GM21390 (cell line): ENCODE results near the gene SEPHS2.
"Not testable (repeated sequence)": the region's sequence is repeated elsewhere in the genome, so short reads cannot be mapped to it uniquely, and the experiment has no call there.

Source experiments
- ATAC-seq: cut with Tn5 transposase; IDR thresholded peaks from one replicate; pipeline ENCODE4 v1.9.1; 2021; ENCODE audit not compliant: unreplicated experiment

The SEPHS2 gene, protein sequence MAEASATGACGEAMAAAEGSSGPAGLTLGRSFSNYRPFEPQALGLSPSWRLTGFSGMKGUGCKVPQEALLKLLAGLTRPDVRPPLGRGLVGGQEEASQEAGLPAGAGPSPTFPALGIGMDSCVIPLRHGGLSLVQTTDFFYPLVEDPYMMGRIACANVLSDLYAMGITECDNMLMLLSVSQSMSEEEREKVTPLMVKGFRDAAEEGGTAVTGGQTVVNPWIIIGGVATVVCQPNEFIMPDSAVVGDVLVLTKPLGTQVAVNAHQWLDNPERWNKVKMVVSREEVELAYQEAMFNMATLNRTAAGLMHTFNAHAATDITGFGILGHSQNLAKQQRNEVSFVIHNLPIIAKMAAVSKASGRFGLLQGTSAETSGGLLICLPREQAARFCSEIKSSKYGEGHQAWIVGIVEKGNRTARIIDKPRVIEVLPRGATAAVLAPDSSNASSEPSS

DNA sequence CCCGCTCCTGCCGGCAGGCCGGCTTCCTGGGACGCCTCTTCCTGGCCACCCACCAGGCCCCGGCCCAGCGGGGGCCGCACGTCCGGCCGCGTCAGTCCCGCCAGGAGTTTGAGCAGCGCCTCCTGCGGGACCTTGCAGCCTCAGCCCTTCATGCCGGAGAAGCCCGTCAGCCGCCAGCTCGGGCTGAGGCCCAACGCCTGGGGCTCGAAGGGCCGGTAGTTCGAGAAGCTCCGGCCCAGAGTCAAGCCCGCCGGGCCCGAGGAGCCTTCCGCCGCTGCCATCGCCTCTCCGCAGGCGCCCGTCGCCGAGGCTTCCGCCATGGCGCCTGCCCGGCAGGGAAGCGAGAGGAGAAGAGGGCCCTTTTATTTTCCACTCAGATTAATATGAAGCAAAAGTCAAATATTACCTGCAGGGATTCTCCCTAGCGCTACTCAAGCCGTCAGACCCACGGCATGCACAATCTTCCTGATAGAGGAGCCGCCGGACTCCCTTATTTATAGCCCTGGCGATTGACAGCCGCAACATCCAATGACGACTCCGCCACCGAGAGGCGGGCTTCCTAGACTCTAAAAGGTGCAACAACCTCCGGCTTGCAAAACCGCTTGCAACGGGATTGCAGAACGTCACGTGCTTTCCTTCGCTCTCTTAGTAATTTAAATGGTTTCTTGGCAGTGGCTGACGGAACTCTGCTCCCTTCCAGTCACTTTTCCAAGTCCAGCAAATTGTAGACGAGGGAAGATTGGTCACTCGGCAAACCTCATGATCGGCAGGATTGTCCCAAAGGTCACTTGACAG lies at the start of gene SEPHS2:
Gene SEPHS2 (minus strand): TSS at position 467 of the 795 bp plus-strand sequence. CDS start 147 bp downstream, at position 320.
- peak; percentile 83 for ATAC-seq

DNA sequence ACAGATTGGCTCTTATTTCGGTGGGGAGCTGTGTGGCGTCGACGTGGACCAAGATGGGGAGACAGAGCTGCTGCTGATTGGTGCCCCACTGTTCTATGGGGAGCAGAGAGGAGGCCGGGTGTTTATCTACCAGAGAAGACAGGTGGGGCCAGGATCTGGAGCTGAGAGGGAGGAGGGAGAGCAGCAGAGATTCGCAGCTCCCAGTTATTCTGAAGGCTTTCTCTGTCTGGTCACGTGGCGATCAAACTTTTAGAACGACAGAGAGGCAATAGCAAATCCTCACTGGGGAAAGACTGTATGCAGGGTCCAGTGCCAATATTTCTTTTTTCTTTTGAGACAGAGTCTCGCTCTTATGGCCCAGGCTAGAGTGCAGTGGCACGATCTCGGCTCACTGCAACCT lies 49.0 kb upstream of the SEPHS2 start:
- no peak for ATAC-seq

DNA sequence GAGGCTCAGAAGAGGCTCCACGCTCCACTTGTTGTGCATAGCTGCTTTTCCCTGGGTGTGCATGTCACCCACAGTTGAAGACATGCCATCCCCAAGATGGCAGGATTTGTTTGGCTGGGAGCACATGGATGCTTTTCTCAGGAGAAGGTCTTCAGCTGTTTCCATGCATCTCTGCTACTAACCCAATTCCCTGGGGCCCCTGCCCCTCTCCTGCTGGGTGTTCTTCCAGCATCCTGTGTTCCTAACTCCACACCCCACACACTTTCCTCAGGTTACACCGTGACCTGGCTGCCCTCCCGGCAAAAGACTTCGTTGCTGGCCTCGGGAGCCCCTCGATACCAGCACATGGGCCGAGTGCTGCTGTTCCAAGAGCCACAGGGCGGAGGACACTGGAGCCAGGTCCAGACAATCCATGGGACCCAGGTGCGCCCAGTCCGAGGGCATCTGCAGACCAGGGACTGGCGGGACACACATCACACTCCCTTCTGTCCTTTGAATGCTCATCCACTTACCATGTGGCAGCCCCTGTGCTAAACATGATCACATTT lies 48.3 kb upstream of the SEPHS2 start:
- no peak for ATAC-seq

DNA sequence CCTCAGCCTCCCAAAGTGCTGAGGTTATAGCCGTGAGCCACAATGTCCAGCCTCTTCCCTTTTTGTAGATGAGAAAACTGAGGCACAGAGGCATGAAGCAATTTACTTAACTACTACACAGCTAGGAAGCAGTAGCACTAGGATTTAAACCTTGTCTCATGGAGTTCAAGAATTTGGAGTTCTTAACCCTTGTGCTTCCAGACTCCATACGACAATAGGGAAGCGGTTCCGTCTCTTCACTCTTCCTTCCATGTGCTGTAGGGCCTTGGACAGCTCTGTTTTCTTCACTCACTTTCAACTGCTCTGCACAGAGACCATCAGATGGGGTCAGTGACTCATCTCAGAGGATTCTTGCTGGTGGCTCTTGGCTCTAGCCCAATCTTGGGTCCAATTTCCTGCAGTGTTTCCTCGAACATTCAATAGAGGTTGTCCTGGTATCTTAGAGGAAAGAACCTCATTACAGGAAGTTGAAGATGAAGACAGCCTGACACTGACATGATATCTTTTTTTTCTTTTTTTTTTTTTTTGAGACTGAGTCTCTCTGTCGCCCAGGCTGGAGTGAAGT lies 46.2 kb upstream of the SEPHS2 start:
- no peak for ATAC-seq

- no peak for ATAC-seq
Measured at GRCh38 chr16:30491229-30491628, 45.6 kb upstream of the SEPHS2 start.

GRCh38 chr16:30490210-30490609 lies 44.5 kb upstream of the SEPHS2 start:
- ATAC-seq = no peak

DNA sequence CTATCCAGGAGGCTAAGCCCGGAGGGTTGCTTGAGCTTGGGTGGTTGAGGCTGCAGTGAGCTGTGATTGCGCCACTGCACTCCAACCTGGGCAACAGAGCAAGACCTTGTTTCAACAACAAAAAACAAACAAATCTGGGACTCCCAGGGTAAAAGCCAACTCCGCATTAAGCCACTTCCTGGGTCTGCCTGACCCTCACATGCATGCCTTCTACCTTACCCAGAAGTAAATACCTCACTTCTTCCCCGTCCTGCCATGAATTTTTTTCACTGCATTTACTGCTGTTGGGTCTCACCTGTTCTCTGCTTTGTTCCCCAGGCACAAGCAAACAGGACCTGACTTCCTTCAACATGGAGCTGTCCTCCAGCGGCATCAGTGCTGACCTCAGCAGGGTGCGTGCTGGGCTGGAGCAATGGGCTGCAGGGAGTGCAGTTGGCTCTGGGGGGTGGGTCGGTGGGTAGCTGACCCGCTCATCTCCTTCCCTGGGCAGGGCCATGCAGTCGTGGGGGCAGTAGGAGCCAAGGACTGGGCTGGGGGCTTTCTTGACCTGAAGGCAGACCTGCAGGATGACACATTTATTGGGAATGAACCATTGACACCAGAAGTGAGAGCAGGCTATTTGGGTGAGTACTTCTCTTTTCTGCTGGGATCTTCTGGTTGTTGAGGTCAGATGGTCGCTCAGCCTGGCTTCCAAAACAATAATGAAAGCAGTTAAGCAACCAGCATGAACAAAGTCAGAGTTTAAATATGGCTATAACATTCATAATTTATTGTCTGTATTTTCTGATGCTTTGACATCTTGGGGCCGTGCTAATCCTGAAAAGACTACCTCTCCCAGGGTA lies 43.3 kb upstream of the SEPHS2 start:
- no peak for ATAC-seq

DNA sequence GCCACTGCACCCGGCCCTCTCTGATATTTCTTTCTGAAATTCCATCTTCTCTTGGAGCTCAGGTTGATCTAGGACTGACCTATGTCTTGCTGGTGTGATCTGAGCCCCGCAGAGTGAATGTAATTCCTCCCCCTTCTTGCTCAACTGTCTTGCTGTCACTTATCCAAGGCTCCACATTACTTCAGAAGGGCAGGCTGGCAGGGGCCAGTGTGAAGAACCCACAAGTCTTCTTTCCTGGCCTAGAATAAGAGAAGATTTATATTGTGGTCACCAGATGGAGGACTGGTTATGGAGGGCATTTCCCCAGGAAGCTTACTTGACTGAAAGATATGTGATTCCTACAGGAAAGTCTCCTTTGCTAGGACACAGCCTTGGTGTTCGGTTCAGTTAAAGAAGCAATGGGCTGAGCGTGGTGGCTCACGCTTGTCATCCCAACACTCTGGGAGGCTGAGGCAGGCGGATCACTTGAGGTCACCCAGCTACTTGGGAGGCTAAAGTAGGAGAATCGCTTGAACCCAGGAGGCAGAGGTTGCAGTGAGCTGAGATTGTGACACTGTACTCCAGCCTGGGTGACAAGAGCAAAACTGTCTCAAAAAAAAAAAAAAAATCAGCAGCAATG lies 40.3 kb upstream of the SEPHS2 start:
- no peak for ATAC-seq

DNA sequence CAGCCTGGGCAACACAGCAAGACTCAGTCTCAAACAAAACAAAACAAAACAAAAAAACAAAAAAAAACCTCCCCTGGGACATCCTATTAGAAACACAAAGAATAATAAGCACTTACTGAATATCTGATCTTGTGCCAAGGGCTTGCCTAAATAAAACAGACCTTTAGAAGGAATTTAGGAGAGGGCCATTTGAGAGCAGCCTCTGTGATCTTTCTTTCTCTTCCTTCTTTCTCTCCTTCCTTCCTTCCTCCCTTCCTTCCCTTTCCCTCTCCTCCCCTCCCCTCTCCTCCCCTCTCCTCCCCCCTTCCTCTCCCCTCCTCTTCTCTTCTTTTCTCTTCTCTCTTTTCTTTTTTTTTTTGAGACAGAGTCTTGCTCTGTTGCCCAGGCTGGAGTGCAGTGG lies 39.2 kb upstream of the SEPHS2 start:
- no peak for ATAC-seq

DNA sequence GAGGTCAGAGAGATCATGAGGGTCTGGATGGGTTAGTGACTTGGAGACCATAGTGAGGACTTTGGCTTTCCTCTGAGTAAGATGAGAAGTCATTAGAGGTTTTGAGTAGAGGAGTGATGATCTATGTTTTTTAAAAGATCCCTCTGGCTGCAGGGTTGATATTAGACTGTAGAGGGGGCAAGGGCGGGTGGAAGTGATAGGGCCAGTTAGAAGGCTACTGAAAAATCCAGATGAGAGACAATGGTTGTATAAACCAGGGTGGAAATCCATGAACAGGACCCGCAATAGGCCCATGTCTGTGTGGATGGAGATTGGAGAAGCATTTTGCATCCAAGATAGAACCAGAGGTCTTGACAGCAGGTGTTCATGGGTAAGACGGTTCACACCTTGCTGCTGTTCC lies 36.7 kb upstream of the SEPHS2 start:
- ATAC-seq = no peak

- ATAC-seq = no peak
Measured at GRCh38 chr16:30481381-30481780, 35.7 kb upstream of the SEPHS2 start.

- no peak for ATAC-seq
Measured at GRCh38 chr16:30478766-30479478, 33.2 kb upstream of the SEPHS2 start.

DNA sequence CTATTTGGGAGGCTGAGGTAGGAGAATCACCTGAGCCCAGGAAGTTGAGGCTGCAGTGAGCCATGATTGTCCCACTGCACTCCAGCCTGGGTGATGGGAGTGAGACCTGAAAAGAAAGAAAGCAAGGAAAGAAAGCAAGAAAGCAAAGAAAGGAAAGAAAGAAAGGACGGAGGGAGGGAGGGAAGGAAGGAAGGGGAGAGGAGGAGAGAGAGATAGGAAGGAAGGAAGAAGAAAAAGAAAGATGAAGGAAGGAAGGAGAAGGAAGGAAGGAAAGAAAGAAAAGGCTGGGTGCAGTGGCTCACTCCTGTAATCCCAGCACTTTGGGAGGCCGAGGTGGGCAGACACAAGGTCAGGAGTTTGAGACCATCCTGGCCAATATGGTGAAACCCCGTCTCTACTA lies 32.1 kb upstream of the SEPHS2 start:
- not testable (repeated sequence) for ATAC-seq

- ATAC-seq = no peak
Measured at GRCh38 chr16:30476991-30477390, 31.3 kb upstream of the SEPHS2 start.

DNA sequence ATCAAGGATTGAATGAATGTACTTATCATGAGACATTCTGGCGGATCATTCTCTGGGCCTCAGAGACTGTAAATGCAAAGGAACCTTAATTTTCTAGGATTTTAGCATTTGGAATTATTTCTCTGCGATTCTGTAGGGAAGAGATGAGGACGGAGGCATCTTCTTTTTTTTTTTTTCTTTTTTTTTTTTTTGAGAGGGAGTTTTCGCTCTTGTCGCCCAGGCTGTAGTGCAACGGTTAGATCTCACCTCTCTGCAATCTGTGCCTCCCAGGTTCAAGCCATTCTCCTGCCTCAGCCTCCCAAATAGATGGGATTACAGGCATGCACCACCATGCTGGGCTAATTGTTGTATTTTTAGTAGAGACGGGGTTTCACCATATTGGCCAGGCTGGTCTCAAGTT lies 29.0 kb upstream of the SEPHS2 start:
- no peak for ATAC-seq

GRCh38 chr16:30474074-30474452 lies 28.4 kb upstream of the SEPHS2 start:
- ATAC-seq = no peak

DNA sequence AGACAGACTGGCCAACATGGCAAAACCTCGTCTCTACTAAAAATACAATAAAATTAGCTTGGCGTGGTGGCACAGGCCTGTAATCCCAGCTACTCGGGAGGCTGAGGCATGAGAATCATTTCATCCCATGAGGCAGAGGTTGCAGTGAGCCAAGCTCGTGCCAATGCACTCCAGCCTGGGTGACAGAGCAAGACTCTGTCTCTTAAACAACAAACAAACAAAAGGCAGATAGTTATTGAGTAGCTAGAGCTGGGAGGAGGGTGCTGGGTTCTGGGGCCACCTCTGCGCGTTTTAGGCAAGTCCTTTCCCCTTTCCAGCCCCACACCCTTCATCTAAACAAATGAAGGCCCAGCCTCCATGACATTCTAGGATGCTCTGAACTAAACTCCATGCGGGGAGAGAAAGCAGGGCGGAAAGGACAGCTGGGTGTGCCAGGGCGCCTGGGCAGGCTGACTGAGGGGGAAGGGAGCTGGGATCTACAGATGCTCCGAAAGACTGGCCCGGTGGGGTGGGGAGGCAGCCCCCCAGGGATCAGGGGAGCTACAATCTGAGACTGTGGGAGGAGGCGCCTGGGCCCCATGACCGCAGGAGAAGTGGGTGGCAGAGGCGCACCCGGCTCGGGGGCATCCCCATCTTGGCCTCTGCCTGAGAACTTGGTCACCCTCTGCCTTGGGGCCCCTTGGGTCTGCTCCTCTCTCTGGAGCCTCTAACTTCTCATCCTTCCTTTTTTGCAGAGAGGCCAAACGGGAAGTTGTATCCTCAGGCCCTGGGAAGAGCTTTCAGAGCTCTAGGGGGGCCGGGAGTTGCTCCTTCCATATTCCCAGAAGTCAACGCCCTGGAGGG lies 27.8 kb upstream of the SEPHS2 start:
- ATAC-seq = no peak

DNA sequence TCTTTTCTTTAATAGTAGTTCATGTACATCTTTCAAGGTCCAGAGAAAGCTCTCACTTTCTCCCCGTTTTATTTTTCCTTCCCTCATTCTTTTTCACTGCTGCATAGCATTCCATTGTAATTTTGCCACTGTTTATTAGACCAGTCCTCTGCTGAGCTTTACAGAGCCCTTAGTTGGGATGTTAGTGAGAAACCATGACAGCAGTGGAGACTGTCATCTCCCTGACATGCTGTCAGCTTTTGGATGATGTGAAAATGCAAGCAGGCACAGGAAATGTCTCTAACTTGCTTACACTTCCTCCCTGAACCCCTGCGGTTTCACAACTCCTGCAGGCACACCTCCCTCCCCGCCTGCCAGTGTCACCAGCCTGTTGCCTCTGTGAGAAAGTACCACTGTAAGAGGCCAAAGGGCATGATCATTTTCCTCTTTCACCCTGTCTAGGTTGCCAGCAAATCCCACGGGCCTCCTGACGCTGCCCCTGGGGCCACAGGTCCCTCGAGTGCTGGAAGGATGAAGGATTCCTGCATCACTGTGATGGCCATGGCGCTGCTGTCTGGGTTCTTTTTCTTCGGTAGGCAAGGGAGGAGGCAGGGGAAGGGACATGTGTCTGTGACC lies 26.8 kb upstream of the SEPHS2 start, which contains the start of gene ITGAL:
Gene ITGAL (plus strand): TSS at position 415 of the 615 bp plus-strand sequence. CDS start 96 bp downstream, at position 511.
- ATAC-seq = peak; percentile 44
